IMR-90 (cell line): ENCODE results near the gene RYR2. TPM values are rescaled to one million over a fixed set of nuclear protein-coding genes. Genes with fewer than 3 reads are reported as not detected.

Source experiments
- ATAC-seq: fragments of 200-7000 bp; cut with Tn5 transposase; 2 replicates; pipeline ENCODE4 v1.9.1; 2020; ENCODE audit warnings: low read depth, mild to moderate bottlenecking, moderate library complexity
- BruUV-seq: library from RNA; stranded (reverse); fragments of 400-500 nt; replicated peaks from 2 replicates; lab custom pipeline; 2021; lab: Mats Ljungman, UMichigan
- CTCF ChIA-PET: fragments of 300-600 bp; formaldehyde crosslinking; extraction: SDS; loops from one replicate; lab custom pipeline; 2021; ENCODE audit warnings: antibody characterized with exemption; lab: Yijun Ruan, JAX
- POLR2A ChIA-PET: fragments of 300-600 bp; sonication (Branson Sonifier 250); formaldehyde crosslinking; loops from one replicate; lab custom pipeline; 2022; ENCODE audit warnings: antibody characterized with exemption; ENCODE audit not compliant: unreplicated experiment; lab: Charles Lee
- DNase-seq: peaks from one replicate; pipeline ENCODE4 v3.0.0; 2013
- H2AFZ ChIP-seq: replicated peaks from 2 replicates; pipeline ENCODE3; 2013; ENCODE audit warnings: low read length, mild to moderate bottlenecking; ENCODE audit not compliant: poor library complexity
- H2AK5ac ChIP-seq: 2 replicates; pipeline ENCODE4 v1.6.1; 2013; ENCODE audit warnings: low read depth, low read length, inconsistent platforms
- H2AK9ac ChIP-seq: replicated peaks from 2 replicates; pipeline ENCODE3; 2013; ENCODE audit warnings: mild to moderate bottlenecking, low read depth, low read length, moderate library complexity; ENCODE audit not compliant: poor library complexity
- H2BK120ac ChIP-seq: 2 replicates; pipeline ENCODE4 v1.6.1; 2013; ENCODE audit warnings: low read depth, low read length, inconsistent platforms
- H2BK15ac ChIP-seq: 3 replicates; pipeline ENCODE4 v1.6.1; 2013; ENCODE audit warnings: low read depth, low read length, inconsistent platforms
- H2BK20ac ChIP-seq: 2 replicates; pipeline ENCODE4 v1.6.1; 2013; ENCODE audit warnings: low read depth, mild to moderate bottlenecking, inconsistent platforms, low read length, moderate library complexity
- H2BK5ac ChIP-seq: 2 replicates; pipeline ENCODE4 v1.6.1; 2013; ENCODE audit warnings: mild to moderate bottlenecking, low read depth, low read length, inconsistent platforms; ENCODE audit not compliant: poor library complexity, severe bottlenecking
- H3K14ac ChIP-seq: replicated peaks from 2 replicates; pipeline ENCODE4 v1.6.1; 2013; ENCODE audit warnings: low read depth, low read length, inconsistent platforms
- H3K18ac ChIP-seq: 2 replicates; pipeline ENCODE4 v1.6.1; 2013; ENCODE audit warnings: low read depth, low read length, control low read depth
- H3K23ac ChIP-seq: 2 replicates; pipeline ENCODE4 v1.6.1; 2013; ENCODE audit warnings: low read depth, low read length, inconsistent platforms
- H3K27ac ChIP-seq: 2 replicates; pipeline ENCODE4 v1.5.1; 2013; ENCODE audit warnings: mild to moderate bottlenecking, control low read depth, low read length; ENCODE audit not compliant: insufficient read depth
- H3K27me3 ChIP-seq: 2 replicates; pipeline ENCODE4 v1.6.1; 2013; ENCODE audit warnings: low read length; ENCODE audit not compliant: control insufficient read depth, insufficient read depth
- H3K36me3 ChIP-seq: 2 replicates; pipeline ENCODE4 v1.6.1; 2013; ENCODE audit warnings: low read length, mixed read lengths; ENCODE audit not compliant: control insufficient read depth, insufficient read depth
- H3K4ac ChIP-seq: 2 replicates; pipeline ENCODE4 v1.6.1; 2013; ENCODE audit warnings: low read depth, low read length, inconsistent platforms
- H3K4me1 ChIP-seq: 2 replicates; pipeline ENCODE4 v1.6.1; 2013; ENCODE audit warnings: low read length, mixed read lengths; ENCODE audit not compliant: control insufficient read depth, insufficient read depth
- H3K4me2 ChIP-seq: 2 replicates; pipeline ENCODE4 v1.6.1; 2013; ENCODE audit warnings: low read depth, mild to moderate bottlenecking, control low read depth, low read length, moderate library complexity
- H3K4me3 ChIP-seq: 2 replicates; pipeline ENCODE4 v1.5.1; 2013; ENCODE audit warnings: low read depth, mild to moderate bottlenecking, control low read depth, low read length, moderate library complexity; ENCODE audit not compliant: insufficient read depth
- H3K56ac ChIP-seq: 2 replicates; pipeline ENCODE4 v1.6.1; 2013; ENCODE audit warnings: low read length, inconsistent platforms; ENCODE audit not compliant: insufficient read depth; ENCODE audit errors: extremely low read depth
- H3K79me1 ChIP-seq, 2 experiments: 2 replicates each; pipeline ENCODE4 v1.6.1; 2013; ENCODE audit warnings: low read length in 2 of 2, inconsistent platforms in 1 of 2, low read depth in 1 of 2
- H3K9ac ChIP-seq: 2 replicates; pipeline ENCODE4 v1.6.1; 2013; ENCODE audit warnings: low read depth, low read length, control low read depth
- H3K9me1 ChIP-seq: 2 replicates; pipeline ENCODE4 v1.6.1; 2013; ENCODE audit warnings: low read length, inconsistent platforms; ENCODE audit not compliant: insufficient read depth
- H3K9me3 ChIP-seq: 2 replicates; pipeline ENCODE4 v1.6.1; 2013; ENCODE audit warnings: low read length; ENCODE audit not compliant: control insufficient read depth, insufficient read depth
- H4K20me1 ChIP-seq: 2 replicates; pipeline ENCODE4 v1.6.1; 2013; ENCODE audit warnings: low read length, inconsistent platforms; ENCODE audit not compliant: insufficient read depth
- H4K5ac ChIP-seq: 2 replicates; pipeline ENCODE4 v1.6.1; 2013; ENCODE audit warnings: mild to moderate bottlenecking, low read depth, low read length, control low read depth
- H4K8ac ChIP-seq, 2 experiments: 2 replicates each; pipeline ENCODE4 v1.6.1; 2013; ENCODE audit warnings: low read depth in 2 of 2, low read length in 2 of 2, control low read depth in 1 of 2, inconsistent platforms in 1 of 2
- H4K91ac ChIP-seq: 2 replicates; pipeline ENCODE4 v1.6.1; 2013; ENCODE audit warnings: low read depth, low read length, inconsistent platforms; ENCODE audit not compliant: insufficient read depth
- BHLHE40 ChIP-seq: fragments of 150-350 bp; IDR thresholded peaks from 2 replicates; pipeline ENCODE4 v1.6.1; 2016; ENCODE audit warnings: mild to moderate bottlenecking, low read depth, low read length
- CEBPB ChIP-seq: IDR thresholded peaks from 2 replicates; pipeline ENCODE4 v1.6.1; 2012; ENCODE audit warnings: low read depth, low read length, improper control_type of control experiment
- CHD1 ChIP-seq: IDR thresholded peaks from 2 replicates; pipeline ENCODE4 v1.6.1; 2012; ENCODE audit warnings: low read depth, low read length, improper control_type of control experiment
- CTCF ChIP-seq: conservative IDR thresholded peaks from 2 replicates; pipeline ENCODE4 v1.5.1; 2012; ENCODE audit warnings: mild to moderate bottlenecking, low read depth, low read length, improper control_type of control experiment
- FOS ChIP-seq: fragments of 150-350 bp; IDR thresholded peaks from 2 replicates; pipeline ENCODE4 v1.6.1; 2016; ENCODE audit warnings: low read depth, low read length
- MAFK ChIP-seq: IDR thresholded peaks from 2 replicates; pipeline ENCODE4 v1.6.1; 2012; ENCODE audit warnings: low read depth, low read length, improper control_type of control experiment
- MAZ ChIP-seq: IDR thresholded peaks from 2 replicates; pipeline ENCODE4 v1.6.1; 2012; ENCODE audit warnings: low read depth, mild to moderate bottlenecking, low read length, improper control_type of control experiment, moderate library complexity, borderline replicate concordance
- MXI1 ChIP-seq: IDR thresholded peaks from 2 replicates; pipeline ENCODE4 v1.6.1; 2012; ENCODE audit warnings: low read depth, mild to moderate bottlenecking, low read length, moderate library complexity, borderline replicate concordance
- NFE2L2 ChIP-seq: fragments of 150-350 bp; IDR thresholded peaks from 2 replicates; pipeline ENCODE4 v1.6.1; 2016; ENCODE audit warnings: low read depth, mild to moderate bottlenecking, low read length
- POLR2A ChIP-seq: IDR thresholded peaks from 2 replicates; pipeline ENCODE4 v1.6.1; 2012; ENCODE audit warnings: mild to moderate bottlenecking, low read depth, low read length
- RAD21 ChIP-seq: IDR thresholded peaks from 2 replicates; pipeline ENCODE4 v1.6.1; 2012; ENCODE audit warnings: low read length, improper control_type of control experiment
- RCOR1 ChIP-seq: IDR thresholded peaks from 2 replicates; pipeline ENCODE4 v1.6.1; 2012; ENCODE audit warnings: mild to moderate bottlenecking, low read length, improper control_type of control experiment; ENCODE audit not compliant: insufficient replicate concordance
- RFX5 ChIP-seq: IDR thresholded peaks from 2 replicates; pipeline ENCODE4 v1.8.0; 2012; ENCODE audit warnings: low read depth, mild to moderate bottlenecking, low read length, moderate library complexity
- SMC3 ChIP-seq: fragments of 150-350 bp; IDR thresholded peaks from 2 replicates; pipeline ENCODE4 v1.6.1; 2016; ENCODE audit warnings: low read depth, mild to moderate bottlenecking, antibody characterized with exemption, low read length, moderate library complexity
- USF2 ChIP-seq: fragments of 150-350 bp; IDR thresholded peaks from 2 replicates; pipeline ENCODE4 v1.6.1; 2017; ENCODE audit warnings: mild to moderate bottlenecking, antibody characterized with exemption, low read length, low read depth
- WGBS, 2 experiments: methylation state at CpG; one replicate each; pipeline versions ENCODE4 v1.1.5 to v1.1.7; 2013; ENCODE audit warnings: missing lambda C conversion rate in 2 of 2; ENCODE audit not compliant: insufficient read length in 1 of 2; ENCODE audit errors: extremely low coverage in 2 of 2; 5-methylcytosine and 5-hydroxymethylcytosine counted together
- dilution Hi-C: fragments of 300-500 bp; cut with HindIII; formaldehyde crosslinking; loops from one replicate; pipeline ENCODE4 v1.14.3; 2018; ENCODE audit warnings: low sequenced_read_pairs; ENCODE audit not compliant: unreplicated experiment
- in situ Hi-C: fragments of 300-500 bp; cut with MboI; formaldehyde crosslinking; loops from 3 replicates; pipeline ENCODE4 v1.14.3; 2019; ENCODE audit warnings: low sequenced_read_pairs, inconsistent platforms, mixed read lengths
- intact Hi-C: fragments of 100-400 bp; cut with micrococcal nuclease; formaldehyde crosslinking; loops from 2 replicates; pipeline ENCODE4 v1.10.0; 2022
- polyA plus RNA-seq, 3 experiments: library from polyadenylated mRNA; depleted of rRNA; stranded (reverse); fragments of >200 nt; gene quantifications; 2 replicates each; pipeline ENCODE4 v1.2.3, GENCODE V29; 2012; ENCODE audit warnings: low replicate concordance in 1 of 3
- total RNA-seq: library from RNA; depleted of rRNA; stranded (reverse); fragments of >200 nt; gene quantifications from 2 replicates; pipeline ENCODE4 v1.2.3, GENCODE V29; 2012

RYR2 gene
- total and polyA plus RNA-seq, 2 of the 4 experiments (the other 2 are of a cell fraction) = not detected

GRCh38 chr1:237152506-237153335, 110.7 kb downstream of the RYR2 start:
- no peak overlapping the region for H2BK5ac ChIP-seq
- peaks cover 4% of the 10 kb centered on the region; the same call in 1 of the 2 replicates for H3K9me3 ChIP-seq
- H4K91ac ChIP-seq = no peak overlapping the region
- no peaks in the 10 kb centered on the region for H3K27me3 ChIP-seq
- no peak overlapping the region for H3K23ac ChIP-seq
- in situ Hi-C loops = no loop called here
- H3K4ac ChIP-seq = no peak overlapping the region
- no peak overlapping the region for H2BK120ac ChIP-seq
- H2AFZ ChIP-seq = no peak overlapping the region
- H3K9me1 ChIP-seq = no peaks in the 10 kb centered on the region
- no peak overlapping the region for H2BK15ac ChIP-seq
- H3K14ac ChIP-seq = no peak overlapping the region
- H4K8ac ChIP-seq = no peak overlapping the region
- H3K56ac ChIP-seq = no peak overlapping the region
- intact Hi-C loops = no loop called here
- H4K5ac ChIP-seq = no peak overlapping the region
- 83 to 100% methylated on average over 1 of the region's 5 CpGs for WGBS, 2 experiments
- no peak overlapping the region for H3K18ac ChIP-seq
- no peak overlapping the region for H2AK5ac ChIP-seq
- H3K4me1 ChIP-seq = no peaks in the 10 kb centered on the region
- H3K9ac ChIP-seq = no peak overlapping the region
- H3K36me3 ChIP-seq = no peaks in the 10 kb centered on the region
- H4K20me1 ChIP-seq = no peaks in the 10 kb centered on the region
- H2AK9ac ChIP-seq = no peak overlapping the region
- ATAC-seq (peak; percentile 68), DNase-seq (no peak)
- ChIA-PET POLR2A (no interaction called here), CTCF (no interaction called here)
- no peak overlapping the region for H2BK20ac ChIP-seq
- H3K4me2 ChIP-seq = no peak overlapping the region
- H3K27ac ChIP-seq = no peak overlapping the region
- no peaks in the 10 kb centered on the region for H3K79me1 ChIP-seq
- dilution Hi-C loops = no loop called here
- no TSS peak for BruUV-seq
- H3K4me3 ChIP-seq = no peak overlapping the region
- TF ChIP-seq SMC3 (no peak), MAZ (no peak), NFE2L2 (no peak), MXI1 (no peak), BHLHE40 (no peak), MAFK (no peak), CTCF (no peak), USF2 (no peak), RFX5 (no peak), RAD21 (no peak), FOS (no peak), RCOR1 (no peak), CHD1 (no peak), POLR2A (no peak), CEBPB (no peak)
